HG02870 (cell line): Measurements from ENCODE around the gene PIGO.

Source experiments
- ATAC-seq: cut with Tn5 transposase; IDR thresholded peaks from one replicate; pipeline ENCODE4 v1.9.1; 2021; ENCODE audit warnings: mild to moderate bottlenecking, moderate library complexity; ENCODE audit not compliant: unreplicated experiment

PIGO gene

DNA sequence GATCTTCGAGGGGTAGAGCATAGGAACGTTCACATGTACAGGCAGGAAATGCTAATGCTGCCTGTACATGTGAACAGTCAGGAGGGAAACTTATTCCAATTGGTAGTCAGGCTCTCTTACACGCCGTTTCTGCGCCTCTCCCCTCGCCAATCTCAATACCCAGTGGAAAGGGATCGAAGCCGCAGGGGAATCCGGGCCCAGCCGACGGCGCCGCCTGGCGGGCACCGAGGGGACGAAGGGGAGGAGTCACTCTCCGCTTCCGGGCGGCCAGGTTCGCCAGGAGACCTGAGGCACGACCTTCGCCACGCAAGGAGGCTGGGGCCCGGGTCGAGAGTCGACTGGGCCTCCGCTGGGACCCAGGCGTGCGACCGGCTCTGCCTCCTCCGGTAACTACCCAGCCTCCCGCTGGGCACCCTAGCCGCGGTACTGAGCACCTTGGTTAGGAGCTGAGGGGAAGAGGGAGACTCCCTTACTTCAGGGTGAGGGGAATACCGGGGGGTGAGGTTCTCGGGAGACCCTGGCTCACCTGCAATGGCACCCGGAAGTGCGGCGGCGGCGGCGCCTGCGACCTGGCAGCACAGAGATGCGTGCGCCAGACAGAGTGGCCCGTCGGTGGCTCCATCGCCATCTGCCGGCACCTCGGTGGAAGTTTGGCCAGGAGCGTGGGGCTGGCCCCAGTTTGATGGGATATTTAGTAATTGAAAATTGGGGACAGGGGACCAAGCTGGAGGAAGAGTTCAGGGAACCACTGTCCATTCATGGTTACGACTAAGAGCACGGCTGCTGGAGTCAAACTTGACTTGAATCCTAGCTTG lies at the start of gene PIGO:
Gene PIGO, minus strand, starts transcription at position 557 of the 815 bp plus-strand sequence. CDS start 1,026 bp downstream, outside the sequence.
- peak; percentile 84 for ATAC-seq

DNA sequence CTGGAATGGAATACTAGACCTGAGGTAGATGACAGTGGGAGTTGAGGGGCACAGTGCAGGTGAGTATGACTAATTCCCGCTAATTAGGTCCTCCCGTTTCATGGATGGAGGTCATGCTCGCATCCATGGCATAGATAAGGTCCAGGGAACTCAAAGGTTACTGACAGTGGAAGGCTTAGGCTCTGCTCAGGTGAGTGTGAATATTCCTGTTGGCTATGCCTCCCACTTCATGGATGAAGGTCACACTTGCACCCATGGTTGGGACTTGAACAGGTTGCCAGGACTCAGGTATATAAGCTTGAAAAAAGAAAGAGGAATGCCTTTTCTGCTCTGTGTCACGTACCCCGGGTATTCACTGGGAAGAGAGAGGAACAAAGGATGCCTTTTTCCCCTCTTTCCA lies 45.6 kb upstream of the PIGO start:
- no peak for ATAC-seq

DNA sequence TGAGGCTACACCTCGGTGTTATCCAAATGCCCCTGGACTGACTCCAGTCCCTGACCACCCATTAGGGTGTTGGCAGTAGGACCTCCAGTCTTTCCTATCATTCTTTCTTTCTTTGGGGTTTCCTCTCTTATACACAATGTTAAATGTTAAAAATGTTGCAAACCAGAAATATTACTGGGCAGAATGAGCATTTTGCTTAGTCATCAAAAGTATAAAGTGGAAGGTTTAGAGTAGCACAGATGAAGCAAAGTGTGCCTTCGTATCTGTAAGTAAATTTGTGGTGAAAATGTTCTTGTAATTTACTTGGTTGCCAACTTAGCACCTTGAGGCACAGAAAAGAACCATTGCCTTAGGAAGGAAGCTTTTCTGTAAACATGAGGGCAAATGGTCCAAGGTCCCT lies 43.7 kb upstream of the PIGO start:
- ATAC-seq = no peak

DNA sequence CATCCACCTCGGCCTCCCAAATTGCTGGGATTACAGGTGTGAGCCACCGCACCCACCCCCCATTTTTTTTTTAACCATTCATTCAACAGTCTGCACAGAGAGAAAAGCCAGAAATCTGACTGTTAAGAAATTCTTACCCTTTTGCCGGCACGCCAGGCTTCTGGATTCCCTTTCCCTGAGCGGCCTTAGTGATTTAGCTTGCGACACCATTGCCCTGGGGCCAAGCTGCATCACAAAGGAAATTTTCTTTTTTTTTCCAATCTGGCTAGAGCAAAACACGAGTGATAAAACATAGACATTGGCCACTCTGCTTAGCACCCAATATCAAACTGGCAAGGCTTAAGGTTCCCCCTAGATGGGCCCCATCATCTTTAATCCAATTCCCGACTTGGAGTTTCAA lies 40.5 kb upstream of the PIGO start:
- no peak for ATAC-seq

DNA sequence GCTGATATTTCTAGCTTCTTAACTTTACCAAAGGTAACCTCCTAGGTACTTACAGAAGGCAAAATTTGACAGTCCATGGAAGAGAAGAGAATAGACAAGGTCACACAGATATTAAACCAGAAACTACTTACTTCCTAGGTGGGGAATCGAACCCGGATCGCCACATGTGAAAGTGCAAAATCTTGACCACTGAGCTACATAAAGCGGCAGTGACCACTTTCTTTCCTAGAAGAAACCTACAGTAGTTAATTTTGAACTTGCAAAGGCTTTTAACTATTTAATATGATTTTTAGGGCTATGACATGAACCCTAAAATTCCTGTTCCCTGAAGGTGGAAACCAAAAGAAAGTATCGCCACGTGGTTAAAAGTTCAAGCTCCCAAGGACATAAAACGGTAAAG lies 39.6 kb upstream of the PIGO start:
- no peak for ATAC-seq

DNA sequence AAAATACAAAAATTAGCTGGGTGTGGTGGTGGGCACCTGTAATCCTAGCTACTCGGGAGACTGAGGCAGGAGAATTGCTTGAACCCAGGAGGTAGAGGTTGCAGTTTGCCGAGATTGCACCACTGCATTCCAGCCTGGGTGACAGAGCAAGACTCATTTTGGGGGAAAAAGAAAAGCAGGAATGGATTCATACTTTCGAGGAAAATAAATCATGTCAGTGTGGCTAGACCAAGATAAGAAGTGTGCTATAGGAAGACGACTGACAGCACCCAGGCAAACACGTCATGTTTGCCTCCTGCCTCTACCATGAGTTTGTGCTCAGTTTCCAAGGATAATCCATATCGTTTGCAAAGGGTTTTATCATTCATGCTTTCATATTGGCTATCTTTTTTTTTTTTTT lies 38.5 kb upstream of the PIGO start:
- no peak for ATAC-seq

DNA sequence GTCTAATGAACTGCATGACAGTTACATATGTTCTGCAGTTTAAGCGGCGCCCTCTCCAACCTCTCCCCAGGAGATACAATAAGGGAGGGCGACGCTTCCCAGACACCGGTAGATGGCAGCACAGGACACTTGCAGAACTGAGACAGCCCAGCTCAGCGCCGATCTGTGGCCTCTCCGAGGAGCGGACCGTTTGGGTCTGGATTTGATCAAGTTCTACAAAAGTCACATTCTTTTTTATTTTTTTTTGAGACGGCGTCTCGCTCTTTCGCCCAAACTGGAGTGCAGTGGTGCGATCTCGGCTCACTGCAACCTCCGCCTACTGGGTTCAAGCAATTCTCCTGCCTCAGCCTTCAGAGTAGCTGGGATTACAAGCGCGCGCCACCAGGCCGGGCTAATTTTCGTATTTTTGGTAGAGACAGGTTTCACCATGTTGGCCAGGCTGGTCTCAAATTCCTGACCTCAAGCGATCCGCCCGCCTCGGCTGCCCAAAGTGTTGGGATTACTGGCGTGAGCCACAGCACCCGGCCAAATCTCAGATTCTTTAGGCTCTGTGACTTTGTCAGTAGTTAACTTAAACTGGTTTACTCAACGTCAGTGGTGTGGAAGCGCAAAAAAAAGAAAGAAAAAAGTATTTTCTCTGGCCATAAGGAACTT lies 20.6 kb upstream of the PIGO start:
- ATAC-seq = peak; percentile 45

DNA sequence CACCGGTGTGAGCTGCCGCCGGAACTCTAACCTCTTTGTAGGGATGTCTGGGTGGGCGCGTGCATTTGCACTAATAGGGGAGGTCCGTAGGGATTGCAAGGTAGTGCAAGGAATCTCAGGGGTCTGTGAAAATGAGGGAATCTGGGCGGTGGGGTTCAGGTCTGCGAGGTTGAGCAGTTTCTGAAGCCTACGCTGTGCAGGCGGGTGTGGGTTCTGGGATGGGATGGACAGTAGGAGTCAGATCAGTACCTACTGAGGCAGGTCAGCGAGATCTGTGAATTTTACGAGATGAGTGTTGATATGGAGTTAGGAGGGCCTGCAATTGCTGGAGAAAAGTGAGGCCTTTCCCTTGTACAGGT lies 20.1 kb upstream of the PIGO start:
- ATAC-seq = no peak

DNA sequence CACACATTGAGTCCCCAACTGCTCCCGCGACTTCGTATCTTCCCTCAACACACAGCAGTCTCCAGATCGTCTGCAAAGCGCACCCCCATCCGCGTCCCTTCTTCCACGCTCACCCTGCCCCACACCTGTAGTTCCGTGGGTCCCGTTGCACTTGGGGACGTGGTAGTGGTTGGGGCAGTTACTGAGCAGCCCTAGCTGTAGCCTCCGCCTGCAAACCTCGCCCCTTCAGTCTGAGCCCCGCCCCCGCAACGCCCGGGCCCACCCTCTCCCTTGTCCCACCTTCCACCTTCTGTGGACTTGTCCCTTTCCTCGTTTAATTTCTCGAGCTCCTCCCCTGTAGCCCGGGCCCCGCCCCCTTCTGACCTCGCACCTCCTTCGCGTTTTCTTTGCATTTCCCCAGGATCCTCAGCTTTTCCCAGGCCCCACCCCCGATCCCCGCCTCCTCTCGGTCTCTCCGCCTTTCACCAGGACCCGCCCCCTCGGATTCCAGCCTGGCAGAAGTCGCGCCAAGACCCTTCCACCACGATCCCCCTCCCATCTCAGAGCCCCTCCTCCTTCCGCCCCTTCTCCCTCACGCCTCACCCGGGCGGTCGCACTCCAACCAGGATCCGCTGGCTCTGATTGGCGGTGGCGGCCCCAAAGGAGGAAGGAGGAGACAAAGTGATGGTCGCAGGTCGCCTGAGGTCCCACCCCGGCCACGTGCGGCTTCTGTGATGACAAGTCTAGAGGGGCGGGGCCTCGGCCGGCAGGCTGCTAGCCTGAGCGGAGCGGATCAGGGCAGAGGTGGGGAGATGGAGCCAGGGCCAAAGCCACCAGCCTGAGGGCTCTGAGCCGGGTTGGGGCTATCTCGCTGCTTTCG lies 19.5 kb upstream of the PIGO start, which contains the start of gene ATOSB:
Gene ATOSB, minus strand, starts transcription at position 183 of the 859 bp plus-strand sequence. CDS start 7,588 bp downstream, outside the sequence.
- ATAC-seq = peak; percentile 48

DNA sequence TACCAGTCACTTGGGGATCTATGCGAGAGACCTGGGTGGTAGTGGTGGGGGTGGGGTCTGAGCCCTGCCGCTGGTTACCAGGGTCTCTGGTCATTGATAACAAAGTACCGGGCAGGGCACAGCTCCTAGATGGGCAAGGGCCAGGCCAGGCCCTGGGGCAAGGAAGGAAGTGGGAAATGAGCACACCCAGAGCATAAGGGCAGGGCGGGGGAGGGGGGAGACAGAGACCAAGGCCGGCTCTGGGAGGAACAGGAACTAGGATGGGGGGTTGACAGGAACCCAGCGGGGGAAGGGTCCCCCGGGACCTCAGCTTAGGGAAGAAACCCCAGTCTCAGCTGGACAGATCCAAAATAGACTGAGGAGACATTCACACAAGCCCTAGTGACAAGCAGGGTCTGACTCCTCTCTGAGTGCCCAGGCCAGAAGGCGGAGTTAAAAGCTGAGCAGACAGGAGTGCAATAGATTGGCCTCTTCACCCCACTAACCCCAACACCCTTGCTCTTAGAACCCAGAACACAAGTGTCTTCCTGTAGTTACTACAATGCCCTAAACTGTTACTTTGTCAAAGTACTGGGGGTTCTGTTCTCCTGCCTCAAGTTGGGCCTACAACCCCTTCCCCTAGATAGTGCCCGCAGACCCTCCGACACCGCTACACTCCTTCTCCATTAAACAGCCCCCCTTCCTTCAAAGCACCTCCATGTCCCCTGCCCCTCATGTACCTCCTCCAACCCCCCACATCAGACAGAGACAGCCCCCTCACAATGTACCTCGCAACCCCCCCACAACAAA lies 18.6 kb upstream of the PIGO start:
- ATAC-seq = no peak

DNA sequence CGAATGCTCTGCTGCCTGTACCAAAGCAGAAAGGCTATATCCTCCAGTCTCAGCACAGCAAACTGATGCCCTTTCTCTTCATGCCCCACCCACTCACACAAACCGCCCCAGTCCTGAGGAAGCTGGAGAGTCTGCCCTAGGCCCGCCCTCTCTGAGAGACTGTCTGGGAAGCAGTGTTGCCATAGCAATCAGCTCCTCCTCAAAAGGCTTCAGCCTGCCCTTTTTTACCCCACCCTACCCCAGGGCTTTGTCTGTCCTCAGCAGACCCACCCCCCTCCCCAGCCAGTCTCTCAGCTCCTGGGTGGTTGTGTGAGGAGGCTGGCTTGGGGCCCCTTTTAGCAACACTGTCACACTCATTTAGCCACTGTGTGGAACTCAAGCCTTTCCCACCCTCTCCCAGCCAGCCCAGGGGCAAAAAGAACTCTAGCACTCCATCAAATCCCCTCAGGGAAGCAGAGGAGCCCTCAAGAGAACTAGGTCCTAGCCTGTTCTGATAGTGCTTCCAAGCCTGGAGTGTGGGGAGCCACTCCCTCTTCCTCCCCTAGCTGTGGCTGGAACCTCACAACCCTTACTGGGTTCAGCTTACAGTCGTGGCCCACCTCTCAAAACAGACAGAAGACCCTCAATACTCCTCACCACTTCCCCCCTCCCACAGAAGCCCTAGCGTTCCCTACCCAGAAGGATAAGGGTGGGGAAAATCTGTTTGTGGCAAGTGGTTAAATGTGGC lies 17.9 kb upstream of the PIGO start:
- no peak for ATAC-seq

DNA sequence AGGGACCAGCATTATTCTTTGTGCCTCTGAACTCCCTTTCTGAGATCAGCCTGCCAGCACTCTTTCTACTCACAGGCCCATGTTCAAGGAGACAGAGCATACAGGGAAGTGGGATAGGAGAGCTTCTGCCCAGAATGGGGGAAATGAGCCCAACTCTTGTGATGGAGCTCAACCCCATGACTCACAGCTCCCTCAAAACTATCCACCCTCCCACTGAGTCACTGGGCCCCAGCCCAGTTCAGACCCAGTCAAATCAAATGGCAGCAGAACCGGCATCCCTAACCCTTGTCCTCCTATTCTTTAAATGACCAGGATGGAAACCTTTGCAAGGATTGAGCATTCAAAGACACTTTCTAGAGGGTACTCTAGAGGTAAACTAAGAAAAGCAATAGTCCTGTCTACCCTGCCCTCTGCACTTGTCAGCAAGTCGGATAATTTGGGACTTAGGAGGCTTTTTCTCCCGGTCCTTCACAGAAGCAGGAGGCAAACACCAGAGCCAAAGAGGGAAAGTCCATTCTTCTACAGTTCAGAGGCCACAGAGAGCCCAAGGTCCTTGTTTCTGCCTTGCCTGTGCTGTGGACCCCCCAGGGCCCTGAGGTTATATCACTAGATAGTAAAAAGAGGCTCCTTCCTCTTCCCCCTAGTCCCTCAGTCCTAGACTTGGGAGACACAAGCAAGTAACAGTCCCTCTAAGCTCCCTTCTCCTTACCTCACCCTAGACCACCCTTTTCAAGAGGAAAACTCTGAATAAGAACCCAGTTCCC lies 16.0 kb upstream of the PIGO start:
- ATAC-seq = no peak

DNA sequence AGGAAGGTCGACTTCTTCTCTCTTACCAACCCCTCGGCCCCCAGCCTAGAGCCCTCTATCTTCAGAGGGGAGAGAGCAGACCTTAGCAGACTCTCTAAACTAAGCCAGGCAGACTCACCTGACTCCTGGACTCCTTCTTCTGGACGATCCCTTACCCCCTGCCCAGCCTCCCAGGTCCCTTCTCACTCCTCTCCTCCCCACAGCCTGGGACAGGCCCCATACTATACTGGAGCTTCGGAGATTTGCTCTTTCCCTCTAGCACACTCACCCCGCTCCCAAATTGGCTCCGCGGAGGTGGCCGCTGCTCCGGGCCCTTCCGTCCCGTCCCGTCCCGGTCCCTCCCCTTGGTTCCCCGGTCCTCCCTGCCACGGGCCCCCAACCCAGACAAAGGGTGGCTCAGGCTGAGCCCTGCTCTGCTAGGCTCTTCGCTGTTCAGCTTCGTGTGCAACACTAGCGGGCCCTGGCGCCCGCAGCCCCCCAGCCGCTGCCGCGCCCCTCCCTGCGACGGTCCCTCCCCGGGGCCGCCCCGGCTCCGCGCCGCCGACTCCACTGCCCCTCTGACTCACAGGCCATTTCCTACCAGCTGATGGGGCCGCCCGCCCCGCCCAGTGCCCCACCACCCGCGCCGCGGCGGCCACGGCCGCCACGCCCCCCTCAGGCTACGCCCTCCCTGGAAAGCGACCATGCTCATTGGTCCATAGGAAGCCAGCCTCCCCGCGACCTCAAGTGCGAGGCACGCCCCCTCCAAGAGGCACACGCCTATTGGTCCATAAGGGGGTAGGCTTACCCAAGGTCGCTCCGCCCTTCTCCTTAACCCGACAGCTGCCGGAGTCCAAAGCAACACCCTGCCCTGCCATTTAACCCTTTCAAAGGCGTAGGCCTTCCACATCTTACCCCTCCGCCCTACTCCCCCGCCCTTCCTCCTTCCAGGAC lies 14.9 kb upstream of the PIGO start:
- ATAC-seq = peak; percentile 71

DNA sequence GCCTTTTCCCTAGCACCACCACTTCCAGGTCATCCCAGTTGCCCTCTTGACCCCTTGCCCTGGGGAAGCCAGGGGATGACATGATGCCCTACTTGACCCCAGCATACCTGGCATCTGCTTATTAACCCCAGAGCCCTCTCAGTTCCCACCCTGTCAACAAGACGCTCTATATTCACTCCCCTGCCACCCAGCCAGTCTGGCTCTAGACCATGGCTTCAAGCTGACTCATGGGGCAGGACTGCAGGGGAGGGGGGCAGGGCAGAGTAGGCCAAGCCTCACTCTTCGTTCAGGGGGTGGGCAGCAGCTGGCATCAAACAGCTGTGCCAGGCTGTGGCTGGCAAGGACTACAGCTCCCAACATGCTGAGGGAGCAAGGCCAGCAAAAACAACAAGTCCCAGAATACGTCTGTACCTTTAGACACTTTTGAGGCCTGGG lies 14.0 kb upstream of the PIGO start:
- no peak for ATAC-seq

DNA sequence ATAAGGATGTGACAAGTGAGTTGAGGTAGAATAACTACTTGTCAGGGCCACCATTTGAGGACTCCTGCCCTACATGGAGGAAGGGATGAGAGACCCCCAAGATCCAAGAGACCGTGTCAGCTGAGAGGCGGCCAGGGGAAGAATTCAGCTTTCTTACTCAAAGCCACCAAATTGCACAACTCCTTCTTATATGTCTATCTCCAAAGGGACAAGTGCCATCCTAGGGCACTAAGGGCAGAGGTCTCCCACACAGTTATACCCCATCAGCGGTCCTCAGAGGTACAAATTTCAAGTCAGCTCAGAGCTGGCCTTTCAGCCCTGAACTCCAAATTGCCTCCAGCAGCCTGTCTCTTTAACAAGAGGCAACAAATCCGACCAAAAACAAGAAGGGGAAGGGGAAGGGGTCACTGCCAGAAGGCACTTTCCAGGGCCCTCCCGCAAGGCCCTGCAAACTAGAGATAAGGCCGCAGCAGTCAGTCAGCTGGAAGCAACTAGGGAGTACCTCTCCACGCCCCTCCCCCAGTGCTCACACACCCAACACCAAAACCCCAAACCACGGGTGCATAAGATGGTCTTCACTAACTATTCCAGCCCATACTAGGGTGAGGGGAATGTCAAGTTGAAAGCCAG lies 12.7 kb upstream of the PIGO start:
- no peak for ATAC-seq

DNA sequence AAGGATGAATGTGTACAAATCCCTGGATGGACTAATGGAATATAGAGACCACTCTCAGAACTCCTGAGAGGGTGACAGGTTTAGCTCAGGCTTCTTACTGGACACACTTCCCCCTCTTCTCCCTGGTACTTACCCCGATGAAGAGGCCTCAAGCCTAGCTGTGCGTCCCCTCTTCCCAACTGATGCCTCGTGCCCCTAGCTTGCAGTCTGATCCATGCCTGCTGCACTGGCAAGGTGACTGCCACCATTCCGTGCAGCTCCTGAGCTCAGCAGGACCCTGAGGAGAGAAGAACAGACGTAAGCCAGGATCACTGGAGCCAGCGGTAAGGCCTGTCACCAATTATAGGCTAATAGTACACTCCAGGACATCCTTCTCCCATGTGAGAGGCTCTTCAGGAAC lies 12.1 kb upstream of the PIGO start:
- ATAC-seq = no peak
